ENCODE data around the gene LIN28A. TPM values are rescaled to one million over a fixed set of nuclear protein-coding genes. Genes with fewer than 3 reads are reported as not detected.
A peak's percentile ranks its signal among the peaks of the same experiment; 100 is the strongest.

LIN28A gene
- total and polyA plus RNA-seq, 10 of the 15 experiments (the other 5 are each of a cell fraction or from before 2014, with no cell fraction given), result 0.13 to 0.59 (median 0.30) TPM; not detected in 7

- TF ChIP-seq ZNF687 (IDR thresholded peaks at IDR 0.05) (peak; percentile 93), USF1 (IDR thresholded peaks at IDR 0.05; ENCODE audit: borderline replicate concordance, extremely low read length, insufficient read depth, low read depth, low read length) (peak; percentile 99), KDM1A (IDR thresholded peaks at IDR 0.05; ENCODE audit: borderline replicate concordance) (no peak), EZH2 (IDR thresholded peaks at IDR 0.05; ENCODE audit: borderline replicate concordance, control insufficient read depth, low read depth, low read length) (no peak), CREB1 (IDR thresholded peaks at IDR 0.05; ENCODE audit: low read depth) (peak; percentile 100), NR2F1 (conservative IDR thresholded peaks at IDR 0.05) (0 out of 2 replicates have a peak, but pooled peaks have one; percentile 17), KLF5 (IDR thresholded peaks at IDR 0.05; ENCODE audit: partially characterized antibody) (no peak), YBX1 (IDR thresholded peaks at IDR 0.05) (no peak; the same call in 1 of the 2 replicates), CEBPB (IDR thresholded peaks at IDR 0.05; ENCODE audit: borderline replicate concordance in 1 of 2, low read depth in 2 of 2, low read length in 2 of 2) (no peak), NRF1 (conservative IDR thresholded peaks at IDR 0.05; ENCODE audit: low read depth, low read length) (peak; percentile 86), NFYA (IDR thresholded peaks at IDR 0.05; ENCODE audit: borderline replicate concordance, low read depth, low read length) (no peak), CBFB (IDR thresholded peaks at IDR 0.05; ENCODE audit: low read depth) (peak; percentile 39; the same call in 1 of the 2 replicates)
- TF ChIP-seq, protein P1, sequence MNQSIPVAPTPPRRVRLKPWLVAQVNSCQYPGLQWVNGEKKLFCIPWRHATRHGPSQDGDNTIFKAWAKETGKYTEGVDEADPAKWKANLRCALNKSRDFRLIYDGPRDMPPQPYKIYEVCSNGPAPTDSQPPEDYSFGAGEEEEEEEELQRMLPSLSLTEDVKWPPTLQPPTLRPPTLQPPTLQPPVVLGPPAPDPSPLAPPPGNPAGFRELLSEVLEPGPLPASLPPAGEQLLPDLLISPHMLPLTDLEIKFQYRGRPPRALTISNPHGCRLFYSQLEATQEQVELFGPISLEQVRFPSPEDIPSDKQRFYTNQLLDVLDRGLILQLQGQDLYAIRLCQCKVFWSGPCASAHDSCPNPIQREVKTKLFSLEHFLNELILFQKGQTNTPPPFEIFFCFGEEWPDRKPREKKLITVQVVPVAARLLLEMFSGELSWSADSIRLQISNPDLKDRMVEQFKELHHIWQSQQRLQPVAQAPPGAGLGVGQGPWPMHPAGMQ (IDR thresholded peaks at IDR 0.05; ENCODE audit: borderline replicate concordance), result no peak
- TF ChIP-seq, protein P2, sequence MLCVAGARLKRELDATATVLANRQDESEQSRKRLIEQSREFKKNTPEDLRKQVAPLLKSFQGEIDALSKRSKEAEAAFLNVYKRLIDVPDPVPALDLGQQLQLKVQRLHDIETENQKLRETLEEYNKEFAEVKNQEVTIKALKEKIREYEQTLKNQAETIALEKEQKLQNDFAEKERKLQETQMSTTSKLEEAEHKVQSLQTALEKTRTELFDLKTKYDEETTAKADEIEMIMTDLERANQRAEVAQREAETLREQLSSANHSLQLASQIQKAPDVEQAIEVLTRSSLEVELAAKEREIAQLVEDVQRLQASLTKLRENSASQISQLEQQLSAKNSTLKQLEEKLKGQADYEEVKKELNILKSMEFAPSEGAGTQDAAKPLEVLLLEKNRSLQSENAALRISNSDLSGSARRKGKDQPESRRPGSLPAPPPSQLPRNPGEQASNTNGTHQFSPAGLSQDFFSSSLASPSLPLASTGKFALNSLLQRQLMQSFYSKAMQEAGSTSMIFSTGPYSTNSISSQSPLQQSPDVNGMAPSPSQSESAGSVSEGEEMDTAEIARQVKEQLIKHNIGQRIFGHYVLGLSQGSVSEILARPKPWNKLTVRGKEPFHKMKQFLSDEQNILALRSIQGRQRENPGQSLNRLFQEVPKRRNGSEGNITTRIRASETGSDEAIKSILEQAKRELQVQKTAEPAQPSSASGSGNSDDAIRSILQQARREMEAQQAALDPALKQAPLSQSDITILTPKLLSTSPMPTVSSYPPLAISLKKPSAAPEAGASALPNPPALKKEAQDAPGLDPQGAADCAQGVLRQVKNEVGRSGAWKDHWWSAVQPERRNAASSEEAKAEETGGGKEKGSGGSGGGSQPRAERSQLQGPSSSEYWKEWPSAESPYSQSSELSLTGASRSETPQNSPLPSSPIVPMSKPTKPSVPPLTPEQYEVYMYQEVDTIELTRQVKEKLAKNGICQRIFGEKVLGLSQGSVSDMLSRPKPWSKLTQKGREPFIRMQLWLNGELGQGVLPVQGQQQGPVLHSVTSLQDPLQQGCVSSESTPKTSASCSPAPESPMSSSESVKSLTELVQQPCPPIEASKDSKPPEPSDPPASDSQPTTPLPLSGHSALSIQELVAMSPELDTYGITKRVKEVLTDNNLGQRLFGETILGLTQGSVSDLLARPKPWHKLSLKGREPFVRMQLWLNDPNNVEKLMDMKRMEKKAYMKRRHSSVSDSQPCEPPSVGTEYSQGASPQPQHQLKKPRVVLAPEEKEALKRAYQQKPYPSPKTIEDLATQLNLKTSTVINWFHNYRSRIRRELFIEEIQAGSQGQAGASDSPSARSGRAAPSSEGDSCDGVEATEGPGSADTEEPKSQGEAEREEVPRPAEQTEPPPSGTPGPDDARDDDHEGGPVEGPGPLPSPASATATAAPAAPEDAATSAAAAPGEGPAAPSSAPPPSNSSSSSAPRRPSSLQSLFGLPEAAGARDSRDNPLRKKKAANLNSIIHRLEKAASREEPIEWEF (IDR thresholded peaks at IDR 0.05; ENCODE audit: insufficient replicate concordance, low read depth, low read length), result no peak
- TF ChIP-seq, protein P3, sequence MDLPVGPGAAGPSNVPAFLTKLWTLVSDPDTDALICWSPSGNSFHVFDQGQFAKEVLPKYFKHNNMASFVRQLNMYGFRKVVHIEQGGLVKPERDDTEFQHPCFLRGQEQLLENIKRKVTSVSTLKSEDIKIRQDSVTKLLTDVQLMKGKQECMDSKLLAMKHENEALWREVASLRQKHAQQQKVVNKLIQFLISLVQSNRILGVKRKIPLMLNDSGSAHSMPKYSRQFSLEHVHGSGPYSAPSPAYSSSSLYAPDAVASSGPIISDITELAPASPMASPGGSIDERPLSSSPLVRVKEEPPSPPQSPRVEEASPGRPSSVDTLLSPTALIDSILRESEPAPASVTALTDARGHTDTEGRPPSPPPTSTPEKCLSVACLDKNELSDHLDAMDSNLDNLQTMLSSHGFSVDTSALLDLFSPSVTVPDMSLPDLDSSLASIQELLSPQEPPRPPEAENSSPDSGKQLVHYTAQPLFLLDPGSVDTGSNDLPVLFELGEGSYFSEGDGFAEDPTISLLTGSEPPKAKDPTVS (IDR thresholded peaks at IDR 0.05; ENCODE audit: low read depth, low read length), result 0 out of 2 replicates have a peak, but pooled peaks have one; percentile 7
Measured at GRCh38 chr1:26431979-26432695, 21.5 kb downstream of the LIN28A start, which contains the start of gene DHDDS (continued).
